Uterus (tissue), 4 donors: ENCODE data around the gene MAP3K20. TPM values are rescaled to one million over a fixed set of nuclear protein-coding genes. Genes with fewer than 3 reads are reported as not detected.

Experiments
- DNase-seq, 2 donors: peaks; one replicate each; pipeline ENCODE4 v3.0.0-alpha.2; 2019 to 2020
- H3K27ac ChIP-seq, 2 donors: fragments of 200-600 bp; sonication (generic); 1 replicate in 1 of 2; 2 replicates in 1 of 2; pipeline ENCODE4 v1.5.1; 2016 to 2018
- H3K27me3 ChIP-seq, 2 donors: fragments of 200-600 bp; sonication (generic); one replicate each; pipeline ENCODE4 v1.5.1; 2018 to 2019; ENCODE audit warnings: control low read depth in 1 of 2
- H3K36me3 ChIP-seq, 2 donors: fragments of 200-600 bp; sonication (generic); one replicate each; pipeline ENCODE4 v1.5.1; 2019; ENCODE audit warnings: control low read depth in 1 of 2
- H3K4me1 ChIP-seq, 2 donors: fragments of 200-600 bp; sonication (generic); one replicate each; pipeline ENCODE4 v1.5.1; 2018 to 2019; ENCODE audit warnings: control low read depth in 1 of 2
- H3K4me3 ChIP-seq, 2 donors: fragments of 200-600 bp; sonication (generic); 1 replicate in 1 of 2; 2 replicates in 1 of 2; pipeline ENCODE4 v1.5.1; 2018 to 2019; ENCODE audit warnings: mild to moderate bottlenecking in 1 of 2
- H3K9me3 ChIP-seq, 2 donors: fragments of 200-600 bp; sonication (generic); one replicate each; pipeline ENCODE4 v1.5.1; 2019; ENCODE audit warnings: control low read depth in 1 of 2
- POLR2A ChIP-seq, 2 donors: fragments of 450-650 bp; IDR thresholded peaks; one replicate each; pipeline ENCODE4 v1.6.1; 2016; ENCODE audit warnings: antibody characterized with exemption in 2 of 2, mild to moderate bottlenecking in 1 of 2, moderate library complexity in 1 of 2
- intact Hi-C: fragments of 100-400 bp; cut with DNase I; formaldehyde crosslinking; loops from one replicate; pipeline ENCODE4 v1.15.1; 2023; ENCODE audit warnings: low total_unique reads
- total RNA-seq, 4 donors: library from RNA; depleted of rRNA in 3 of 4; stranded (reverse); fragments of >200 nt in 3 of 4; gene quantifications; one replicate each; pipeline versions ENCODE4 v1.1.0 to v1.2.4, GENCODE V29; 2014 to 2023
- TF ChIP-seq, protein P1 (sequence below), 4 experiments: fragments of 200-600 bp in 2 of 4; fragments of 450-650 bp in 2 of 4; sonication (generic) in 2 of 4; IDR thresholded peaks; one replicate each; pipeline ENCODE4 v1.5.1; 2016 to 2019; ENCODE audit warnings: antibody characterized with exemption in 4 of 4, mild to moderate bottlenecking in 2 of 4, moderate library complexity in 1 of 4
- donor health status: DM: yes; HTN: yes; CAD: no.

MAP3K20 gene
- total RNA-seq, 4 donors from 2014 or later: 47.6 to 183 (median 124) TPM

DNA sequence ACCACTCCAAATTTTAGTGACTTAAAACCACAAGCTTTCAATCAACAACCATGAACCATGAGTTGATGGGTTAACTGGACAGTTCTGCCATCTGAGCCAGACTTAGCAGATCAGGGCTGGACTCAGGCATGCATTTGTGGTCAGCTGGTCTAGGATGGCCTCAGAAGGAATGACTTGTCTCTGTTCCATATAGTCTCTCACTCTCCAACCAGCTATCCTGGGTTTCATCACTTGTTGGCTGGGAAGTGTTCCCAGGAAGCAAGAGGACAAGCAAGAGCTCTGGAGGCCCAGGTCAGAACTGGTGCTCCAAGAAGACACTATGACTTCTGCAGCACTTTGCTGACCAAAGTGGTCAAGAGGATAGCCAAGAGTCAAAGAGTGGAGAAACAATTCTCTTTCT, 17.5 kb upstream of the MAP3K20 start:
- no peak for DNase-seq
- intact Hi-C loops: no loop called here

DNA sequence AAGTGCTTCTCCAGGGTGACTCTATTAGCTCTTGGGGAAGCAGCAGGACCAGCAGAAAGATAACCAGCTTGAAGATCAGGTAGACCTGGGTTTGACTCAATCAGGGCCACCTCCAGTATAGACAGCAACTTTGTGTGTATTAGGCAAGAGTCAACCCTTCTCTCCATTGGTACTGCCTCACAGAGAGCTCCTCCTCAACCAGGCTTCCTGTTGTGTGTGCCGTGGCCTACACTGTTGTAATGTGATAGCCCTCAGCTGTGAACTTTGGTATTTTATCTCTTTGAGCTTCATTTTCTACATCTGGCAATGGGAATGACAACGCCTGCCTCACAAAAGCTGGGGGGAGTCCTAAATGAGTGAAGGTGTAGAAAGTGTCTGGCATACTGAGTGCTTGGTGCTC, 17.0 kb upstream of the MAP3K20 start:
- TF ChIP-seq, protein P1, sequence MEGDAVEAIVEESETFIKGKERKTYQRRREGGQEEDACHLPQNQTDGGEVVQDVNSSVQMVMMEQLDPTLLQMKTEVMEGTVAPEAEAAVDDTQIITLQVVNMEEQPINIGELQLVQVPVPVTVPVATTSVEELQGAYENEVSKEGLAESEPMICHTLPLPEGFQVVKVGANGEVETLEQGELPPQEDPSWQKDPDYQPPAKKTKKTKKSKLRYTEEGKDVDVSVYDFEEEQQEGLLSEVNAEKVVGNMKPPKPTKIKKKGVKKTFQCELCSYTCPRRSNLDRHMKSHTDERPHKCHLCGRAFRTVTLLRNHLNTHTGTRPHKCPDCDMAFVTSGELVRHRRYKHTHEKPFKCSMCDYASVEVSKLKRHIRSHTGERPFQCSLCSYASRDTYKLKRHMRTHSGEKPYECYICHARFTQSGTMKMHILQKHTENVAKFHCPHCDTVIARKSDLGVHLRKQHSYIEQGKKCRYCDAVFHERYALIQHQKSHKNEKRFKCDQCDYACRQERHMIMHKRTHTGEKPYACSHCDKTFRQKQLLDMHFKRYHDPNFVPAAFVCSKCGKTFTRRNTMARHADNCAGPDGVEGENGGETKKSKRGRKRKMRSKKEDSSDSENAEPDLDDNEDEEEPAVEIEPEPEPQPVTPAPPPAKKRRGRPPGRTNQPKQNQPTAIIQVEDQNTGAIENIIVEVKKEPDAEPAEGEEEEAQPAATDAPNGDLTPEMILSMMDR (IDR thresholded peaks at IDR 0.05): no peak
- TF ChIP-seq POLR2A (IDR thresholded peaks at IDR 0.05): no peak
- no peak overlapping the region for H3K4me3 ChIP-seq
- intact Hi-C loops: no loop called here

More for the DNA sequence above, 17.5 kb upstream of the MAP3K20 start:
- Histone ChIP-seq H3K9me3 (no peaks in the 10 kb centered on the region), H3K27ac (no peak overlapping the region), H3K4me1 (no peaks in the 10 kb centered on the region), H3K27me3 (no peaks in the 10 kb centered on the region), H3K36me3 (no peaks in the 10 kb centered on the region), H3K4me3 (no peak overlapping the region)
- no peak for TF ChIP-seq POLR2A (IDR thresholded peaks at IDR 0.05)
- TF ChIP-seq, protein P1 (IDR thresholded peaks at IDR 0.05): no peak

DNA sequence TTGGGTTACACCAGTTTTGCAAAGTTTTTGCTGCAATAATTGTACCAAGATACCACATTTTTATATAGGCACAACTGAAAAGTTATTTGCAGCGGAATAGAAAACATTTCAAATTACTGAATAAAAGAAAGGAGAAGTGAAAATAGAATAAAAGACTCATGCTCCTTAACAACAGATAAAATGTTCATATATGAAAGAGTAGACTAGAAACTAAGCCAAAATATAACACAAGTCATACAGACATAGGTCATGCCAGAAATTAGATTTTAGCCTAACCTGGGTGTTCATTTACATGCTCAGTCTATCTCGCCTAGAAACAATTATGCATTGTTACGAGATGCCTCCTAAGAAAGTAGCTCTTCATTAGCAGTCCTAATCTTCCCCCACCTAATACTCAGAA, 16.4 kb upstream of the MAP3K20 start:
- no peak overlapping the region for H3K4me3 ChIP-seq
- no peak for TF ChIP-seq POLR2A (IDR thresholded peaks at IDR 0.05)
- TF ChIP-seq, protein P1 (IDR thresholded peaks at IDR 0.05): no peak
- H3K27me3 ChIP-seq: no peaks in the 10 kb centered on the region
- no peak for DNase-seq
- H3K9me3 ChIP-seq: no peaks in the 10 kb centered on the region
- intact Hi-C loops: no loop called here
- no peaks in the 10 kb centered on the region for H3K4me1 ChIP-seq
- no peaks in the 10 kb centered on the region for H3K36me3 ChIP-seq
- H3K27ac ChIP-seq: no peak overlapping the region

More for the DNA sequence above, 17.0 kb upstream of the MAP3K20 start:
- Histone ChIP-seq H3K27me3 (no peaks in the 10 kb centered on the region), H3K9me3 (no peaks in the 10 kb centered on the region), H3K27ac (no peak overlapping the region), H3K36me3 (no peaks in the 10 kb centered on the region), H3K4me1 (no peaks in the 10 kb centered on the region)
- no peak for DNase-seq

DNA sequence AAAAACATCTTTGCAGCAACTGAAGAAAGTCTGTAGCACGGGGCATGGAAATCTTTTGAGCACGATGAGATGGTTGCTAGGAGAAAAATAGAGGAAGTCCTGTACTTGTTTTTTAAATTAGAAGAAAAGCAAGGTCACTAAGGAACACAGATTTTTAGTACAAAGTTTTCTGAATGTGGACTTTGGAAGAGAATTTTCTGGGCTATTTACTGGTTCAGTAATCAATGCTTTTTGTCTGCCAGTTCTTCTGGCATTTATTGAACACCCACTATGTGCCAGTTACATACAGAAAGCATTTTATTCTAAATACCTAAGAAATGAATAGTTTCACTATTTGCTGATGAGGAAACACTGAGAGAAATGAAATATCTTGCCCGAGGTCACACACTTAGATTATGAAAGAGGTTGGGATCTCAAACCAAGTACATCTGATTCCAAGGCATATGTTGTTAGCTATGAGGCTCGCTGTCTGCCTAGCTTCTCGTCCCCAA, 15.6 kb upstream of the MAP3K20 start:
- Histone ChIP-seq H3K36me3 (no peaks in the 10 kb centered on the region), H3K27me3 (no peaks in the 10 kb centered on the region), H3K27ac (no peak overlapping the region), H3K4me3 (no peak overlapping the region), H3K4me1 (no peaks in the 10 kb centered on the region), H3K9me3 (no peaks in the 10 kb centered on the region)
- TF ChIP-seq, protein P1 (IDR thresholded peaks at IDR 0.05): no peak
- no peak for TF ChIP-seq POLR2A (IDR thresholded peaks at IDR 0.05)
- intact Hi-C loops: no loop called here
- DNase-seq: no peak

DNA sequence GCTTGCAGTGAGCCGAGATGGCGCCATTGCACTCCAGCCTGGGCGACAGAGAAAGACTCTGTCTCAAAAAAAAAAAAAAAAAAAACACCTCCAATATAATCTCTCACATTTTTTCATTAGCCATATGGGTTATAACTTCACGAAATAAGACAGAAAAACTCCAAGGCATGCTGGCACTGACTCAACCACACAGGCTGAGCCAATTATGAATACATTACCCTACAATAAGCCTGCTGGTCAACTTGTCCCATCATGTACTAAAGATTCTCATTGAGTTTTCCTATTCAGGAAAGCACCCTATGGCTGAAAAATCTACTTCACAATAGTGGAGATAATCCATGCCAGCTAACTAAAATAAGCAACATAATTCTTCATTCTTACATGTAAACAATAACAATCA, 12.8 kb upstream of the MAP3K20 start:
- DNase-seq: no peak
- TF ChIP-seq, protein P1 (IDR thresholded peaks at IDR 0.05): no peak
- TF ChIP-seq POLR2A (IDR thresholded peaks at IDR 0.05): no peak
- no peak overlapping the region for H3K27ac ChIP-seq
- no peaks in the 10 kb centered on the region for H3K4me1 ChIP-seq
- H3K36me3 ChIP-seq: no peaks in the 10 kb centered on the region
- no peak overlapping the region for H3K4me3 ChIP-seq
- intact Hi-C loops: no loop called here
- no peaks in the 10 kb centered on the region for H3K27me3 ChIP-seq
- no peaks in the 10 kb centered on the region for H3K9me3 ChIP-seq
